MM.1S (cell line): Measurements from ENCODE around the gene PLD3.

ENCODE experiments used
- DNase-seq: peaks from one replicate; pipeline ENCODE4 v3.0.0-alpha.2; 2015
- H2AFZ ChIP-seq: fragments of 300-600 bp; sonication (generic); 2 replicates; pipeline ENCODE4 v1.6.0; 2016; ENCODE audit warnings: antibody characterized with exemption, low read length
- H3F3A ChIP-seq: fragments of 300-600 bp; sonication (generic); 2 replicates; pipeline ENCODE4 v1.6.1; 2016; ENCODE audit warnings: mild to moderate bottlenecking, antibody characterized with exemption, low read length, moderate library complexity, mixed read lengths; ENCODE audit not compliant: insufficient read depth
- H3K27ac ChIP-seq: fragments of 300-600 bp; sonication (generic); 2 replicates; pipeline ENCODE4 v1.5.1; 2016; ENCODE audit warnings: mild to moderate bottlenecking, low read length
- H3K27me3 ChIP-seq: fragments of 300-600 bp; sonication (generic); replicated peaks from 2 replicates; pipeline ENCODE4 v1.6.0; 2016; ENCODE audit warnings: low read length; ENCODE audit not compliant: insufficient read depth
- H3K36me3 ChIP-seq: fragments of 300-600 bp; sonication (generic); replicated peaks from 2 replicates; pipeline ENCODE4 v1.6.1; 2016; ENCODE audit warnings: mild to moderate bottlenecking, low read length, mixed read lengths; ENCODE audit not compliant: insufficient read depth
- H3K4me1 ChIP-seq: fragments of 300-600 bp; sonication (generic); 2 replicates; pipeline ENCODE4 v1.6.1; 2016; ENCODE audit warnings: low read length, mixed read lengths
- H3K4me2 ChIP-seq: fragments of 300-600 bp; sonication (generic); 2 replicates; pipeline ENCODE4 v1.6.0; 2016; ENCODE audit warnings: low read depth, low read length
- H3K4me3 ChIP-seq: fragments of 300-600 bp; sonication (generic); 2 replicates; pipeline ENCODE4 v1.5.1; 2016; ENCODE audit warnings: low read length, mixed read lengths
- H3K79me2 ChIP-seq: fragments of 300-600 bp; sonication (generic); 2 replicates; pipeline ENCODE4 v1.6.1; 2016; ENCODE audit warnings: mixed run types, low read length, mixed read lengths
- H3K9ac ChIP-seq: fragments of 300-600 bp; sonication (generic); 2 replicates; pipeline ENCODE4 v1.6.1; 2016; ENCODE audit warnings: low read length, mixed read lengths
- H3K9me2 ChIP-seq: fragments of 300-600 bp; sonication (generic); replicated peaks from 2 replicates; pipeline ENCODE4 v1.6.1; 2016; ENCODE audit warnings: mild to moderate bottlenecking, low read length, mixed read lengths; ENCODE audit not compliant: insufficient read depth
- H3K9me3 ChIP-seq: fragments of 300-600 bp; sonication (generic); replicated peaks from 2 replicates; pipeline ENCODE4 v1.6.1; 2016; ENCODE audit warnings: mild to moderate bottlenecking, low read length, mixed read lengths; ENCODE audit not compliant: insufficient read depth
- H4K20me1 ChIP-seq: fragments of 300-600 bp; sonication (generic); 2 replicates; pipeline ENCODE4 v1.6.1; 2016; ENCODE audit warnings: mild to moderate bottlenecking, low read length, moderate library complexity, mixed read lengths; ENCODE audit not compliant: insufficient read depth
- CTCF ChIP-seq: fragments of 300-600 bp; sonication (generic); IDR thresholded peaks from 2 replicates; pipeline ENCODE4 v1.5.1; 2016; ENCODE audit warnings: antibody characterized with exemption, low read length, mixed read lengths
- EZH2 ChIP-seq: fragments of 300-600 bp; sonication (generic); optimal IDR thresholded peaks from 2 replicates; pipeline ENCODE3; 2017; ENCODE audit warnings: low read depth, mild to moderate bottlenecking, antibody characterized with exemption, low read length, mixed read lengths
- EZH2phosphoT487 ChIP-seq: fragments of 300-600 bp; sonication (generic); IDR thresholded peaks from 2 replicates; pipeline ENCODE4 v1.6.1; 2018; ENCODE audit warnings: antibody characterized with exemption, low read length

Gene PLD3

GRCh38 chr19:40312533-40312932 is 36.0 kb upstream of the PLD3 start:
- no peak overlapping the region for H3K4me2 ChIP-seq
- no peaks in the 10 kb centered on the region for H3K4me1 ChIP-seq
- H4K20me1 ChIP-seq = no peaks in the 10 kb centered on the region
- no peak overlapping the region for H3K4me3 ChIP-seq
- H3K27me3 ChIP-seq = no peaks in the 10 kb centered on the region
- H3K9me2 ChIP-seq = no peaks in the 10 kb centered on the region
- no peak for DNase-seq
- no peaks in the 10 kb centered on the region for H3F3A ChIP-seq
- H3K27ac ChIP-seq = no peak overlapping the region
- no peak overlapping the region for H3K9ac ChIP-seq
- TF ChIP-seq EZH2phosphoT487 (no peak), CTCF (no peak), EZH2 (no peak)
- no peak overlapping the region for H2AFZ ChIP-seq
- H3K79me2 ChIP-seq = no peaks in the 10 kb centered on the region
- no peaks in the 10 kb centered on the region for H3K36me3 ChIP-seq
- no peaks in the 10 kb centered on the region for H3K9me3 ChIP-seq

DNA sequence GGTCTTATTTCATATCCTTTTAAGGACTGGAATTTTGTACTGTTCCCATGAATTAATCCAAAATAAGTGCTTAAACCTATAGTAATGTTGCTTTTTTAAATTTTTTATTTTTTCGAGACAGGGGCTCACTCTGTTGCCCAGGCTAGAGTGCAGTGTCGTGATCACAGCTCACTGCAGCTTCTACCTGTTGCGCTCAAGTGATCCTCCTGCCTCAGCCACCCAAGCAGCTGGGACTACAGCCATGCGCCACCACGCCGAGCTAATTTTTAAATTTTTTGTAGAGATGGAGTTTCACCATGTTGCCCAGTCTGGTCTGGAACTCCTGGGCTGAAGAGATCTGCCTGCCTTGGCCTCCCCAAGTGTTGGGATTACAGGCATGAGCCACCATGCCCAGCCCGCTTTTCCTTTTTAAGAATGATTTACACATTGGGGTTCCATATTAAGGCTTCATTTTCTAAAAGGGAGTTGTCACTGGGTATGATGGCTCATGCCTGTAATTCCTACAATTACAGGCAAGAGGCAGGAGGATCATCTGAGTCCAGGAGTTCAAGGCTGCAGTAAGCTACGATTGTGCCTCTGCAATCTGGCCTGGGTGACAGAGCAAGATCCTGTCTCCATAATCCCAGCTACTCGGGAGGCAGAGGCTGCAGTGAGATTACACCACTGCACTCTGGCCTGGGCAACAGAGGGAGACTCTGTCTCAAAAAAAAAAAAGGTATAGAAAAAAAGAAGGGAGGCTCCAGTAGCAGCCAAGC is 35.1 kb upstream of the PLD3 start:
- TF ChIP-seq CTCF (no peak), EZH2 (no peak), EZH2phosphoT487 (no peak)
- H4K20me1 ChIP-seq = no peaks in the 10 kb centered on the region
- H2AFZ ChIP-seq = no peak overlapping the region
- H3K27ac ChIP-seq = no peak overlapping the region
- no peak overlapping the region for H3K9ac ChIP-seq
- no peak for DNase-seq
- no peaks in the 10 kb centered on the region for H3K36me3 ChIP-seq
- no peak overlapping the region for H3K4me2 ChIP-seq
- H3K27me3 ChIP-seq = no peaks in the 10 kb centered on the region
- H3K4me1 ChIP-seq = no peaks in the 10 kb centered on the region
- H3K4me3 ChIP-seq = no peak overlapping the region
- no peaks in the 10 kb centered on the region for H3K9me2 ChIP-seq
- no peaks in the 10 kb centered on the region for H3K9me3 ChIP-seq
- no peaks in the 10 kb centered on the region for H3K79me2 ChIP-seq
- H3F3A ChIP-seq = no peaks in the 10 kb centered on the region

DNA sequence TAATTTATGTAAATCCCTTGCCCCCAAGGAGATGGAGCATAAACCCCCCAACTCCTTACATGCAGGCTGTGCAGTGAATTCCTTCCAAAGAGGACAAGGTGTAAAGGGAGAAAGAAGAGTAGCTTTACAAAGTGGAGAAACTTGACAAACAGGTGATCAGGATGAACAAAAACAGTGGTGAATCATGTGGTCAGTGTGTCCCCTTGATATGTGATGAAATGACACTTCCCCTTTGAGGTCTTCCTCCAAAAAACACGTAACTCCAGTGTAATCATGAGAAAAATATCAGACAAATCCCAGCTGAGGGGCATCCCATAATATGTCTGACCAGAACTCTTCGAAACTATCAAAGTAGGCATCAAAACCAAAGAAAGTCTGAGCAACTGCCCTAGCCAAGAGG is 33.8 kb upstream of the PLD3 start:
- TF ChIP-seq CTCF (no peak), EZH2phosphoT487 (no peak), EZH2 (no peak)
- Histone ChIP-seq H3K9ac (no peak overlapping the region), H3K4me3 (no peak overlapping the region), H3K27ac (no peak overlapping the region), H3K4me2 (no peak overlapping the region), H2AFZ (no peak overlapping the region), H4K20me1 (no peaks in the 10 kb centered on the region), H3K9me2 (no peaks in the 10 kb centered on the region), H3K79me2 (no peaks in the 10 kb centered on the region), H3K4me1 (no peaks in the 10 kb centered on the region), H3K36me3 (no peaks in the 10 kb centered on the region), H3K9me3 (no peaks in the 10 kb centered on the region), H3F3A (no peaks in the 10 kb centered on the region), H3K27me3 (no peaks in the 10 kb centered on the region)
- no peak for DNase-seq
